Choroid plexus epithelial cell (primary cell): ENCODE measurements around the gene C1R.

Experiments used
- DNase-seq: peaks from one replicate; pipeline ENCODE4 v3.0.0-alpha.2; 2010; ENCODE audit warnings: low read depth
- H3K4me3 ChIP-seq: 2 replicates; pipeline ENCODE4 v1.5.1; 2011; ENCODE audit warnings: low read depth, mild to moderate bottlenecking, control low read depth, low read length, moderate library complexity
- TF ChIP-seq, protein P1 (sequence below): conservative IDR thresholded peaks from 2 replicates; pipeline ENCODE4 v1.5.1; 2011; ENCODE audit warnings: low read depth, mild to moderate bottlenecking, control low read depth, inconsistent platforms, low read length, moderate library complexity

The C1R gene

DNA sequence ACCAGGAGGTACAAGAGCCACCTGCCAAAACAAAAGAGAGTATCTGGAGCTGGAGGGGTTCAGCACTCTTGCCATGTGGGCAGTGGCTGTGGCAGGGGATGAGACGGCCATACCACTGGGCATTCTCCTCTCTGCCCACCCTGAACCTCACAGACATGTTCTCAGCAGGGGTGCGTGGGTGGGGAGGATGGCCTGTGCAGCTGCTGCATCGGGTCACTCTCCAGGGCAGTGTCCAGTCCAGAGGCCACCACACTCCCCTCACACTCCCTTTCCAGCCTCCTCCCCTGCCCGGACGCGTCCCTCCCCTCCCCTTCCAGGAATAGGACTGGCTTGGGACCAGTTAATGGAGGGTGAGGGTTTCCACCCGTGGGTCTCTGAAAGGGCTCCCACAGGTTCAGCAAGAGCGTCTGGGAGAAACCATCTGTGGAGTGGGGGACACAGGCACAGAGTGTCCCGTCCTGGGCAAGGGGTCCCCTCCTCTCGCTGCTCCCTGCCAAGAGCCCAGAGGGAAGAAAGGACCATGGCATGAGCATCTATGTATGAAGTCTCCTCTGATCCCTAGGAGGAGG lies 501 bp downstream of the C1R start:
- TF ChIP-seq, protein P1, sequence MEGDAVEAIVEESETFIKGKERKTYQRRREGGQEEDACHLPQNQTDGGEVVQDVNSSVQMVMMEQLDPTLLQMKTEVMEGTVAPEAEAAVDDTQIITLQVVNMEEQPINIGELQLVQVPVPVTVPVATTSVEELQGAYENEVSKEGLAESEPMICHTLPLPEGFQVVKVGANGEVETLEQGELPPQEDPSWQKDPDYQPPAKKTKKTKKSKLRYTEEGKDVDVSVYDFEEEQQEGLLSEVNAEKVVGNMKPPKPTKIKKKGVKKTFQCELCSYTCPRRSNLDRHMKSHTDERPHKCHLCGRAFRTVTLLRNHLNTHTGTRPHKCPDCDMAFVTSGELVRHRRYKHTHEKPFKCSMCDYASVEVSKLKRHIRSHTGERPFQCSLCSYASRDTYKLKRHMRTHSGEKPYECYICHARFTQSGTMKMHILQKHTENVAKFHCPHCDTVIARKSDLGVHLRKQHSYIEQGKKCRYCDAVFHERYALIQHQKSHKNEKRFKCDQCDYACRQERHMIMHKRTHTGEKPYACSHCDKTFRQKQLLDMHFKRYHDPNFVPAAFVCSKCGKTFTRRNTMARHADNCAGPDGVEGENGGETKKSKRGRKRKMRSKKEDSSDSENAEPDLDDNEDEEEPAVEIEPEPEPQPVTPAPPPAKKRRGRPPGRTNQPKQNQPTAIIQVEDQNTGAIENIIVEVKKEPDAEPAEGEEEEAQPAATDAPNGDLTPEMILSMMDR: no peak
- no peak for DNase-seq
- H3K4me3 ChIP-seq: peak overlapping the region; percentile 56

DNA sequence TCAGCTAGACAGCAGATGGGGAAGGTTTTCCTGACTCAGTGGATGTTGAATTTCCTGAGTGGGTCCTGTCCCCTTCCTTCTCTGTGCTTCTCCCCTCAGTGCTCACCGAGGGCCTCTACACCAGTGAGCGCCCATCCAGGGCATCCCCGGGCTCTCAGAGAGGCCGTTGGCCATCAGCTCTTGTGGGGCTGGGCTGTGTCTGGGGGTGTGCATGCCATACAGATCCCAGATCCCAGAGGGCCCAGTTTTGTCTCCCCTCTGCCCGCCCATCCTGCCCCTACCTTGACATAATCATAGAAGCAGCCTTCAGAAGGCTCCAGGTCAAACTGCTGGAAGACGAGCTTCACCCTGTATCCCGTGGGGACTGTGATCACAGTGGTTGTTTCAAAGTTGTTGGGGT lies 1.1 kb downstream of the C1R start:
- H3K4me3 ChIP-seq: no peak overlapping the region
- DNase-seq: no peak
- TF ChIP-seq, protein P1: no peak

DNA sequence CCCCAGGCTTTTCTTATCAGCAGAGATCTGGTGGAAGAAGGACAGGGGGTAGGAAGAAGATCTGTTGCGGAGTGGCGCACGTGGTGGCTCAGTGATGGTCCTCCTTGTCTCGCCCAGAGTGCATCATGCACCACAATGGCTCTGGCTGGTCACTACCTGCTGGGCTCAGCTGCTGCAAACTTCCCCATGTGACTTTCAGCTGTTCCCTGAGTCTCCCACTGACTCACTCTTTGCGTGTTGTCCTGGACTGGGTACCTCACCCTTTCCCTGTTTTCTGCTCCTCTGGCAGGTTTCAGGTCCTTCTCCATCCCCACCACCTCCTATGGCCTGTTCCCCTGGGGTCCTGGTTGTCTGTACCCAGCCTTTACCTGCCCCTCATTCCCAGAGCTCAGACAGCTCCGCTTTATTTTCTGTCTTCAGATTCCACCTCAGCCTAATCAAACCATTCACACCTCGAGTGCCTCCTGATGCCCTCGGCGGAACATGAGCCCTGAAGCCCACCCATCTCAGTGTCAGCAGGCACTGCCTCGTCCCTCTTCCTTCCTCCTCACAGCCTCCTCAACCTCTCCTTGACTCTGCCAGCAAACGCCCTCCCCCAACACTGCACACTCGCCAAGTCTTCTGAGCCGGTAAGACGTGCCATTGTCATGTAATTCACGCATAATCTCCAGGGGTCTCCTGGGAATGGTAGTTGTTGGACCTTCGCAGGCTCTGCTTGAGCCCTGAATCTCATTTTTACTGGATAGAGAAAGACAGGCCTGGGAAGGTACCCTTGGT lies 1.8 kb downstream of the C1R start:
- TF ChIP-seq, protein P1: no peak
- DNase-seq: peak; percentile 68
- no peak overlapping the region for H3K4me3 ChIP-seq

DNA sequence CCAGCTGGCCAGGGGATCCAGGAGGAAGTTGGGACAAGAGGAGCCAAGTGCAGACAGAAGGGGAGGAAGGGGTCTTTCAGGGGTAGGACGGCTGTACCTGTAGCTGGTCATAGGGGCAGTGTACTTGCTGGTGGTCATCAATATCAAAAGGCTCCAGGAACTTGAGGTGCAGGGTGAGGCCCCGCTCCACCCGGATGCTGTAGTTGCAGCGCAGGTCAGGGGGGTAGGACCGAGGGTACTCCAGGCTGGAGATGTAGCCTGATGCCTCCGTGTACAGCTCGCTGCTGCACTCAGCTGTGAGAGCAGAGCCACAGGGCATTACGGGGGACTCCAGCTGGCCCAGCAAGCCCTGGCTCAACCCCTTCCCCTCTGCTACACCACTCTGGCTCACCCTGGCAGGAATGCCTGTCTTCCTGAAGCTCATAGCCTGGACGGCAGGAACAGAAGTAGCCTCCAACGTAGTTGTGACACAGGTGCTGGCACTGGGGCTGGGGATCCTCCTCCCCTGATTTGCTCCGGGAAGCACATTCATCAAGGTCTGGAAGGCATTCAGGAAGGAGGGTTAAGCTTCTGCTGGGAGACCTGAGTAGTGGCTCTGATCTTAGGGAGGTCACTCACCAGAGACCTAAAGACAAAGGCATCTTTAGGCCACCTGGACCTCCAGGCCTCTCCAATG lies 2.9 kb downstream of the C1R start:
- no peak overlapping the region for H3K4me3 ChIP-seq
- TF ChIP-seq, protein P1: no peak
- DNase-seq: no peak

DNA sequence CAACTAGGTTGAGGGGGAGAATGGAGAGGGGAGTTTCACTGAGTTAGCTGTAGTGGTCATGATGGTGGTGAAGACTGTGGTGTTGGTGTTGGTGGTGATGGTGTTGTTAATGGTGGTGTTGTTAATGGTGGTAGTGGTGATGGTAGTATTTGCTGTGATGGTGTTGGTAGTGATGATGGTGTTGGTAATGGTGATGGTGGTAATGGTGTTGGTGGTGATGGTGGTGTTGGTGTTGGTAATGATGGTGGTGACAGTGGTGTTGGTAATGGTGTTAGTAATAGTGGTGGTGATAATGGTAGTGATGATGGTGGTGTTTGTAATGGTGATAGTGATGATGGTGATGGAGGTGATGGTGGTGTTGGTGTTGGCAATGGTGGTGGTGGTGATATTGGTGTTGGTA lies 9.1 kb downstream of the C1R start:
- no peak for DNase-seq
- no peak overlapping the region for H3K4me3 ChIP-seq
- TF ChIP-seq, protein P1: no peak

DNA sequence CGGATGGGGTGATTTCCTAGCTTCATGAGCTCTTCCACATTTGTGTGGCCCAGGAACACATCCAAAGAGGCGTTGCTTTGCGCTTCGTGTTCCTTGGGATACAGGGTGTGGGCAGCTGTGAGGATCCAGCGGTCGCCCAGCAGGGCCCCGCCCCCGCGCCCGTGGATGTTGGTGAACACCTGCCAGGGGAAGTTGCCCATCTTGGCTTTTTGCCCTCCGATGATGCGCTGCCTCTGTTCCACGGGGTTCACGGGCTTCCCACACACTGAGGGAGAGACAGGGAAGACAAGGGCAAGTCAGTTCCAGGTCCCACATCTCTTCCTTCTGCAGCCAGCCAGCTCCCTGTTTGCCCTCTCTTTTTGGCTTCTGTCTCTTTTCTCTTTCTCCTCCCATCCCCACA lies 11.2 kb downstream of the C1R start:
- no peak for DNase-seq
- H3K4me3 ChIP-seq: no peak overlapping the region
- TF ChIP-seq, protein P1: no peak
